Measurements from ENCODE around the gene KERA. TPM values are rescaled to one million over a fixed set of nuclear protein-coding genes. Genes with fewer than 3 reads are reported as not detected.

KERA gene
- total and polyA plus RNA-seq, 12 donors = 0.14 TPM; not detected in 11

DNA sequence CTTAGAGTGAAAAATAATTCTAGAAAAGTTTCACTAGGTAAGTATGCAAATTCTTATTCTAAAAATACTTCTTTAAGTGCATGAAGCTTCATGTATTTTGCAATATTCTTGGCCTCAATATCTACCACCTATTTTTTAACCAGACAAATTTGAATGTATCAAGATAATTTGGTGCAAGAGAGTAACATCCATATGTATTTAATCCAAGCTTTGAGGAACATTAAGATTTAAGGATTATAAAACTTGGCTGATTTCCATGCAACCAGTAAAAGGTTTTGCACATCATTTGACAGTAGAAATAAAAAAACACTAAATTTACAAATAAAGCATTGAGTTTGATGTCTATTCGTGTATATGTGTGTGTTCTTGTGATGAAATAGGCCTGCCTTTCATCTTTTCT is 45.8 kb upstream of the KERA start:
- WGBS, 2 donors = 62 to 72% methylated on average over 1 of the region's 1 CpG
- Histone ChIP-seq H3K4me3 (no peak overlapping the region), H3K27ac (no peak overlapping the region), H3K36me3 (peaks cover 0 to 22% (median 0%) of the 10 kb centered on the region in 9 donors), H3K9me3 (no peaks in the 10 kb centered on the region), H3K27me3 (no peaks in the 10 kb centered on the region), H3K4me1 (no peaks in the 10 kb centered on the region)
- no peak for ATAC-seq
- no peak for DNase-seq
- TF ChIP-seq, protein P1, sequence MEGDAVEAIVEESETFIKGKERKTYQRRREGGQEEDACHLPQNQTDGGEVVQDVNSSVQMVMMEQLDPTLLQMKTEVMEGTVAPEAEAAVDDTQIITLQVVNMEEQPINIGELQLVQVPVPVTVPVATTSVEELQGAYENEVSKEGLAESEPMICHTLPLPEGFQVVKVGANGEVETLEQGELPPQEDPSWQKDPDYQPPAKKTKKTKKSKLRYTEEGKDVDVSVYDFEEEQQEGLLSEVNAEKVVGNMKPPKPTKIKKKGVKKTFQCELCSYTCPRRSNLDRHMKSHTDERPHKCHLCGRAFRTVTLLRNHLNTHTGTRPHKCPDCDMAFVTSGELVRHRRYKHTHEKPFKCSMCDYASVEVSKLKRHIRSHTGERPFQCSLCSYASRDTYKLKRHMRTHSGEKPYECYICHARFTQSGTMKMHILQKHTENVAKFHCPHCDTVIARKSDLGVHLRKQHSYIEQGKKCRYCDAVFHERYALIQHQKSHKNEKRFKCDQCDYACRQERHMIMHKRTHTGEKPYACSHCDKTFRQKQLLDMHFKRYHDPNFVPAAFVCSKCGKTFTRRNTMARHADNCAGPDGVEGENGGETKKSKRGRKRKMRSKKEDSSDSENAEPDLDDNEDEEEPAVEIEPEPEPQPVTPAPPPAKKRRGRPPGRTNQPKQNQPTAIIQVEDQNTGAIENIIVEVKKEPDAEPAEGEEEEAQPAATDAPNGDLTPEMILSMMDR (IDR thresholded peaks at IDR 0.05) = no peak
- intact Hi-C loops (cut with DNase I) = no loop called here

DNA sequence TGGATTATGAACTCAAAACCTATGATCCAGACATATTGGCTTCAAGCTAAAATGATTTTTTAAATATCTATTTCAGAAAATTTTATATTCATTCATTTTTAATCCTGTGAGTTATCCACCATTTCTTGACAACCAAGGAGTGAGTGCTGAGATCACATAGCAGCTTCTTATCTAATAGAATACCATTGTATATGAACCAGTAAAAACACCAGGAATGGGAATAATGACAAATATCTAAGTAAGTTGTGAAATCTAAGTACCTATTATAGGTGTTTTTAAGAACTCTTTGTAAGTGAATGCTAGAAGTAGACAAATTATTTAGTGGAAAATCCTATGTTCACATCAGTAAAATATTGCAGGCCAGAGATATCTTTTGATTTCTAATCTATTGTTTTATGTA is 45.3 kb upstream of the KERA start:
- no peaks in the 10 kb centered on the region for H3K9me3 ChIP-seq
- no peak overlapping the region for H3K4me3 ChIP-seq
- H3K36me3 ChIP-seq = peaks cover 0 to 22% (median 0%) of the 10 kb centered on the region in 9 donors
- H3K27me3 ChIP-seq = no peaks in the 10 kb centered on the region
- intact Hi-C loops (cut with DNase I) = no loop called here
- TF ChIP-seq, protein P1 (IDR thresholded peaks at IDR 0.05) = no peak
- no peak for DNase-seq
- no peak overlapping the region for H3K27ac ChIP-seq
- H3K4me1 ChIP-seq = no peaks in the 10 kb centered on the region
- no peak for ATAC-seq

DNA sequence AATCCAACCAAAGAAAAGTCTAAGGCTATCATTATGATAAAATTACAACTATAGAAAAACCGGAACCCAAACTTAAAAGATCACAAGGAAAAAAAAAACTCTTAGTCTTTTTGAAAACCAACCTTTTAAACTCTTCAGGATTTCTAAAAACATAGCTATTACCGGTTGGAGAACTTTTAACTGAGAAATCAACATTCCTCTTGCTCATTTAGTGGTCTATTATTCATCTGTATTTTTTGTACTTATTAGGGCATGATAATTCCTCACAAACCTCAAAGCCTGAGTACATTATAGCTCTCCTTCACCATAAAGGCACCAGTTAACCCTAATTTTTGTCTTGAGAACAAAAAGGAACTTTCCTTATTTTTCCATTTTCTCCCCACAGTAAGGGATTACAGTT is 43.1 kb upstream of the KERA start:
- Histone ChIP-seq H3K4me3 (no peak overlapping the region), H3K4me1 (no peaks in the 10 kb centered on the region), H3K36me3 (peaks cover 0 to 22% (median 0%) of the 10 kb centered on the region in 9 donors), H3K27me3 (no peaks in the 10 kb centered on the region), H3K27ac (no peak overlapping the region), H3K9me3 (peaks cover 0 to 2% (median 0%) of the 10 kb centered on the region in 11 donors)
- 84% methylated on average over 2 of the region's 2 CpGs for WGBS, 2 donors
- TF ChIP-seq, protein P1 (IDR thresholded peaks at IDR 0.05) = no peak
- ATAC-seq = no peak
- no peak for DNase-seq
- intact Hi-C loops (cut with DNase I) = no loop called here

DNA sequence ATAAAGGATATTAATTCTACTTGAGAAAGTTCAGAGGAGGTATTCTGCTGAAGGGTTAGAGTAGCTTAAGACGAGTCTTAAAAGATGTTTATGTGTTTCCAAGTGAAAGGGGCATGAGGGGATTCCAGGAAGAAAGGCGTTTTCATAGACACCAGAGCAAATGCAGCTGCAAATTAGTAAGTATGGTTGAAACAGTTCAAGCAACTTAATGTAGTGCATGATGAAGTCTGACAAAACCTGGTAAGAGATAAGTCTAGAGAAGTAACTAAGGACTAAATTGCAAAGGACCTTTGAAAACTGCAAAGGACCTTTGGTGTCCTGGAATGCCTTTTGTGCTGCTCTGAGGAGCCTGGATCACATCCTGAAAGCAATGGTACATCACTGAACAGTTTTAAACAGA is 42.0 kb upstream of the KERA start:
- no peaks in the 10 kb centered on the region for H3K4me1 ChIP-seq
- H3K9me3 ChIP-seq = peaks cover 0 to 10% (median 0%) of the 10 kb centered on the region in 11 donors
- WGBS, 2 donors = 71 to 73% methylated on average over 2 of the region's 2 CpGs
- TF ChIP-seq, protein P1 (IDR thresholded peaks at IDR 0.05) = no peak
- peak overlapping the region in 1 of 10 donors; percentile 8 for H3K27ac ChIP-seq
- H3K27me3 ChIP-seq = no peaks in the 10 kb centered on the region
- peaks cover 0 to 22% (median 0%) of the 10 kb centered on the region in 9 donors for H3K36me3 ChIP-seq
- no peak overlapping the region for H3K4me3 ChIP-seq
- intact Hi-C loops (cut with DNase I) = loop anchor here in 1 of 10 donors (10.0 kb wide), 1 partner anchor 115 kb away; no protein-coding TSS in a partner anchor
- DNase-seq (no peak), ATAC-seq (no peak)
